ENCODE results near the gene BGN. TPM values are rescaled to one million over a fixed set of nuclear protein-coding genes. Genes with fewer than 3 reads are reported as not detected.

The BGN gene
- total RNA-seq, 3 donors from 2014 or later = 9.7 to 21.3 (median 11.0) TPM

DNA sequence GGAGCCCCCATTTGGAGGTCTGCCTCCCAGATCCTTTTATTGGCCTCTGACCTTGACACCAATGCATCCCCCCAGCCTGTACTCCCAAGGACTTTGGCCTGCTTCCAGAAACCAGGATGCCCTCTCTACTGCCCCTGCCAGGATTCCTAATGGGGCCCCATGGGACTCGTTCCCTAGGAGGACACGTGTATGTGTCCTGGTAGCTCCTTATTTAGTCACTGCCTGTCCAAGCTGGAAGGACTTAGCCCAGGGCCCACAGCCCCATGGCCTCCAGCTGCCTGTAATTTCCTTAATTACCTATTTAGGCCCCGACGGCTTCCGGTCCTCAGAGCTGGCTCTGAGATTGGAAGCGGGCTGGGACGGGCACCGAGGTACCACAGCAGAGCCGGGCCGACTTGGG is 32.0 kb downstream of the BGN start:
- DNase-seq (ENCODE audit: low spot score in 2 of 2) = no peak
- intact Hi-C loops (cut with DNase I; ENCODE audit: low total_unique reads) = no loop called here
- no peaks in the 10 kb centered on the region for H3K36me3 ChIP-seq
- H3K4me3 ChIP-seq = no peak overlapping the region
- H3K4me1 ChIP-seq = no peaks in the 10 kb centered on the region
- TF ChIP-seq, protein P1, sequence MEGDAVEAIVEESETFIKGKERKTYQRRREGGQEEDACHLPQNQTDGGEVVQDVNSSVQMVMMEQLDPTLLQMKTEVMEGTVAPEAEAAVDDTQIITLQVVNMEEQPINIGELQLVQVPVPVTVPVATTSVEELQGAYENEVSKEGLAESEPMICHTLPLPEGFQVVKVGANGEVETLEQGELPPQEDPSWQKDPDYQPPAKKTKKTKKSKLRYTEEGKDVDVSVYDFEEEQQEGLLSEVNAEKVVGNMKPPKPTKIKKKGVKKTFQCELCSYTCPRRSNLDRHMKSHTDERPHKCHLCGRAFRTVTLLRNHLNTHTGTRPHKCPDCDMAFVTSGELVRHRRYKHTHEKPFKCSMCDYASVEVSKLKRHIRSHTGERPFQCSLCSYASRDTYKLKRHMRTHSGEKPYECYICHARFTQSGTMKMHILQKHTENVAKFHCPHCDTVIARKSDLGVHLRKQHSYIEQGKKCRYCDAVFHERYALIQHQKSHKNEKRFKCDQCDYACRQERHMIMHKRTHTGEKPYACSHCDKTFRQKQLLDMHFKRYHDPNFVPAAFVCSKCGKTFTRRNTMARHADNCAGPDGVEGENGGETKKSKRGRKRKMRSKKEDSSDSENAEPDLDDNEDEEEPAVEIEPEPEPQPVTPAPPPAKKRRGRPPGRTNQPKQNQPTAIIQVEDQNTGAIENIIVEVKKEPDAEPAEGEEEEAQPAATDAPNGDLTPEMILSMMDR (IDR thresholded peaks at IDR 0.05) = no peak
- TF ChIP-seq POLR2A (IDR thresholded peaks at IDR 0.05) = no peak
- TF ChIP-seq POLR2AphosphoS5 (IDR thresholded peaks at IDR 0.05) = no peak
- H3K27me3 ChIP-seq = peaks cover 0 to 87% of the 10 kb centered on the region in 2 donors
- H3K27ac ChIP-seq = no peak overlapping the region
- no peaks in the 10 kb centered on the region for H3K9me3 ChIP-seq

DNA sequence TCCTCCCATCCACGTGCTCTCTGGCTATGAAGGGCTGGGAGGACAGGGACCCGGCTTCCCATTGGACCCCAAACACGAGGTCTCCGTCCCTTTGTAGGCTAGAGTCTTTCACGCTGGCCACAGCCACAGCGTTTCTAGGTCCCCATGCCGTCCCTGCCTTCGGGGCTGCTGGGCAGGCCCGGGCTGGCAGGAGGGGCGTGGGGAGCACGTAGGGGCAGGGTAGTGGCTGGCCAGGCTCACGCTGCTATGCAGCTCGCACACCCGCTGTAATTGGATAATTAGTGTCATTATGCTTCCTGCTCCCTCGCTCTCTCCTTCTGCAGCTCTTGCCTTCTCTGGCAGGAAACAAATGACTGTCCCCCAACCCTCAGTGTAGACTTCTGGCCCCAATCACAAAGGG is 32.4 kb downstream of the BGN start:
- Histone ChIP-seq H3K4me1 (no peaks in the 10 kb centered on the region), H3K9me3 (no peaks in the 10 kb centered on the region), H3K27ac (no peak overlapping the region), H3K4me3 (no peak overlapping the region), H3K27me3 (peaks cover 0 to 87% of the 10 kb centered on the region in 2 donors), H3K36me3 (no peaks in the 10 kb centered on the region)
- DNase-seq (ENCODE audit: low spot score in 2 of 2) = no peak
- TF ChIP-seq POLR2AphosphoS5 (IDR thresholded peaks at IDR 0.05) = no peak
- TF ChIP-seq, protein P1 (IDR thresholded peaks at IDR 0.05) = no peak
- TF ChIP-seq POLR2A (IDR thresholded peaks at IDR 0.05) = no peak
- intact Hi-C loops (cut with DNase I; ENCODE audit: low total_unique reads) = no loop called here

DNA sequence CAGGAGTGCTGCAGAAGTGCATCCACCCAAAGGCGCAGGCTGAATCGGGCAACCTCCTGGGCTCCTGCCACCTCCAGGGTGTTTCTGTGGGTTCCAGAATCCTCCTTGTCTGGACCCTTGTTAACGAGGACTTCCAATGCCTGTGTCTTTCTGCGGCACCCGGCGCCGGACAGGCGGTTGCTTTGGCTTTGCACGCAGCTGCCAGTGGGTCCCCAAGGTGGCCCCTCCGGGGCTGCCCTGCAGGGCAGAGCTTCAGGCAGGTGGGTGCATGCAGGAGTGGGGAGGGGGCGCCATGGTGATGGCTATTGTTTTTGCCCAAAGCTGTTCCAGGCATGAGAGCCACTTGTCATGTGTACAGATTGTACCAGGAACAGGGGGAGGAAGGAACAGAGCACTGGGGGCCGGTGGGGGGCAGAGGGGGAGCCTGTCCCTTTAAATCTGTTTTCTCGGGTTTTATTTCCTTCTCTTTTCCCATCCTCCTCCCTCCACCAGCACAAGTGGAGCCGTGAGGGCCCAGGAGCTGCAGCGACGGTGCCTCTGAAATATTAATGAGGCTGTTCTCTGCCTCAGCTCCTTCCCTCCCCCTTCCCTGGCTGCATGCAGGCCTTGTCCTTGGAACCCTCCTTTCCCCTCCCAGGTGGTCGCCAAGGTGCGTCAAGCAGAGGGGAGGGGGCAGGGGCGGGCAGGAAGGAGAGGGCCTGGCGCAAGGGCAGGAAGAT is 35.8 kb downstream of the BGN start:
- Histone ChIP-seq H3K4me3 (no peak overlapping the region), H3K27me3 (peaks cover 0 to 77% of the 10 kb centered on the region in 2 donors), H3K36me3 (no peaks in the 10 kb centered on the region), H3K4me1 (no peaks in the 10 kb centered on the region), H3K9me3 (no peaks in the 10 kb centered on the region), H3K27ac (no peak overlapping the region)
- TF ChIP-seq, protein P1 (IDR thresholded peaks at IDR 0.05) = no peak
- TF ChIP-seq POLR2A (IDR thresholded peaks at IDR 0.05) = no peak
- TF ChIP-seq POLR2AphosphoS5 (IDR thresholded peaks at IDR 0.05) = no peak
- no peak for DNase-seq (ENCODE audit: low spot score in 2 of 2)
- intact Hi-C loops (cut with DNase I; ENCODE audit: low total_unique reads) = loop anchor here (1.0 kb wide), 1 partner anchor 31 kb away; no protein-coding TSS in a partner anchor

DNA sequence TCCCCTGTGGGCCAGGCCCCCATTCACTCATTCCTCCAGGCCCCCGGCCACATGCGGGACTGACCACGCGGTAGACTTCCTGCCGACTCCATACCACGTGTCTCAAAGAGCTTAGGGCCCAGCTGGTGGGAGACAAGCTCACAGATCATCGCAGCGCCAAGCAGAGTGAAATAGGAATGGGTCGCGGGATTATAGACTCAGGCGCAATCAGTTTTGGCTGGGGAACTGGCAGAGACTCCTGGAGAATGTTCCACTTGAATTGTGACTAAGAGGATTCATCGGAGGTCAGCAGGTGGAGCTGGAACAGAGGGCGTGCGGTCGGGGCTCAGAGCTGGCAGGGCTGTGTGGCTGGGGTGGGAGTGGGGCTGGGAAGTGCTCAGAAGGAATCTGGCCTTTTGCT is 38.3 kb downstream of the BGN start:
- intact Hi-C loops (cut with DNase I; ENCODE audit: low total_unique reads) = no loop called here

DNA sequence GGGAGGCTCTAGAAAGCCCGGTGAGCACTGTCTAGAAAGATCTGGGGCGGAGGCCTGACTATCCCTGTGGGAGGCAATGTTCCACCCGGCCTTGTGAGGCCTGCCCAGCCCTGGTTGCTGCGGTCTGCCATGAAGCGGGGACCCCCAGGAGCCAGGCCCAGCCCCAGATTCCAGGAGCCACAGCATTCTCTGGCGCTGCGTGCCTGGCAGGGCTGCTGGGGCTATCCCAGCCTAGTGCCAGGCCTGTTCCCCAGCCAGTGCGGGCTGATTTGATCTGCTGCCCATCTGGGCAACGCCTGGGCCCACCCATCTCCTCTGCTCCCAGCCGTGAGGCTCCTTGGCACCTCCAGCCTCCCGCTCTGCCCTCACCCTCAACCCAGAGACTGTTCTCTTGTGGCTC is 42.3 kb downstream of the BGN start:
- H3K27me3 ChIP-seq = peaks cover 0 to 66% of the 10 kb centered on the region in 2 donors
- no peak overlapping the region for H3K4me3 ChIP-seq
- TF ChIP-seq, protein P1 (IDR thresholded peaks at IDR 0.05) = no peak
- TF ChIP-seq POLR2AphosphoS5 (IDR thresholded peaks at IDR 0.05) = no peak
- no peak for TF ChIP-seq POLR2A (IDR thresholded peaks at IDR 0.05)
- DNase-seq (ENCODE audit: low spot score in 2 of 2) = no peak
- intact Hi-C loops (cut with DNase I; ENCODE audit: low total_unique reads) = no loop called here
- no peaks in the 10 kb centered on the region for H3K9me3 ChIP-seq
- H3K4me1 ChIP-seq = no peaks in the 10 kb centered on the region
- H3K36me3 ChIP-seq = no peaks in the 10 kb centered on the region
- no peak overlapping the region for H3K27ac ChIP-seq

More for the DNA sequence above, 38.3 kb downstream of the BGN start:
- DNase-seq (ENCODE audit: low spot score in 2 of 2) = no peak
- Histone ChIP-seq H3K27me3 (peaks cover 0 to 71% of the 10 kb centered on the region in 2 donors), H3K4me3 (no peak overlapping the region), H3K4me1 (no peaks in the 10 kb centered on the region), H3K36me3 (no peaks in the 10 kb centered on the region), H3K9me3 (no peaks in the 10 kb centered on the region), H3K27ac (no peak overlapping the region)
- TF ChIP-seq POLR2A (IDR thresholded peaks at IDR 0.05) (no peak), POLR2AphosphoS5 (IDR thresholded peaks at IDR 0.05) (no peak)
- TF ChIP-seq, protein P1 (IDR thresholded peaks at IDR 0.05) = no peak
